Transverse colon (tissue), 4 donors: Measurements from ENCODE around the gene ITPKB.

Source experiments
- CTCF ChIP-seq, 5 experiments: fragments of 200-600 bp in 3 of 5; fragments of 450-650 bp in 2 of 5; sonication (generic) in 3 of 5; IDR thresholded peaks; 1 replicate in 2 of 5; 2 replicates in 3 of 5; pipeline ENCODE4 v1.5.1; 2016 to 2017; ENCODE audit warnings: antibody characterized with exemption in 5 of 5, inconsistent platforms in 3 of 5, mild to moderate bottlenecking in 2 of 5, moderate library complexity in 1 of 5
- EP300 ChIP-seq: sonication (generic); formaldehyde crosslinking; IDR thresholded peaks from one replicate; pipeline ENCODE4 v1.6.1; 2017; ENCODE audit warnings: antibody characterized with exemption, low read depth
- POLR2A ChIP-seq: fragments of 450-650 bp; IDR thresholded peaks from one replicate; pipeline ENCODE4 v1.6.1; 2016; ENCODE audit warnings: antibody characterized with exemption, mild to moderate bottlenecking, moderate library complexity
- POLR2AphosphoS5 ChIP-seq, 3 donors: sonication (generic); formaldehyde crosslinking; IDR thresholded peaks; one replicate each; pipeline ENCODE4 v1.6.1; 2016; ENCODE audit warnings: antibody characterized with exemption in 3 of 3

- no peak for TF ChIP-seq CTCF (IDR thresholded peaks at IDR 0.05)
- no peak for TF ChIP-seq POLR2AphosphoS5 (IDR thresholded peaks at IDR 0.05)
- TF ChIP-seq POLR2A, result no peak
- no peak for TF ChIP-seq EP300
Observed at GRCh38 chr1:226615876-226616275, 123.2 kb downstream of the ITPKB start.
